Osteoblast (primary cell): Measurements from ENCODE around the gene SPTBN1. TPM values are rescaled to one million over a fixed set of nuclear protein-coding genes. Genes with fewer than 3 reads are reported as not detected.

ENCODE experiments used
- DNase-seq: peaks from one replicate; pipeline ENCODE4 v3.0.0; 2011; ENCODE audit warnings: low spot score, mixed read lengths; ENCODE audit not compliant: insufficient read length; ENCODE audit errors: missing footprints
- H2AFZ ChIP-seq: 2 replicates; pipeline ENCODE4 v1.6.0; 2011; ENCODE audit warnings: mild to moderate bottlenecking, low read length
- H3K27ac ChIP-seq: 2 replicates; pipeline ENCODE4 v1.5.1; 2011; ENCODE audit warnings: mild to moderate bottlenecking, low read depth, low read length, moderate library complexity
- H3K27me3 ChIP-seq: 2 replicates; pipeline ENCODE4 v1.6.0; 2012; ENCODE audit warnings: mild to moderate bottlenecking, control low read depth, inconsistent platforms, low read length, moderate library complexity; ENCODE audit not compliant: insufficient read depth
- H3K36me3 ChIP-seq: 2 replicates; pipeline ENCODE4 v1.5.1; 2011; ENCODE audit warnings: mild to moderate bottlenecking, low read length, control low read depth, moderate library complexity; ENCODE audit not compliant: insufficient read depth
- H3K4me1 ChIP-seq: 2 replicates; pipeline ENCODE4 v1.5.1; 2011; ENCODE audit warnings: mild to moderate bottlenecking, low read length, control low read depth, moderate library complexity; ENCODE audit not compliant: insufficient read depth
- H3K4me2 ChIP-seq: 2 replicates; pipeline ENCODE4 v1.6.0; 2011; ENCODE audit warnings: mild to moderate bottlenecking, low read length; ENCODE audit not compliant: insufficient read depth
- H3K4me3 ChIP-seq: fragments of 200-600 bp; sonication (generic); 3 replicates; pipeline ENCODE4 v1.5.1; 2012; ENCODE audit warnings: mild to moderate bottlenecking, low read length, inconsistent platforms; ENCODE audit not compliant: insufficient read depth
- H3K79me2 ChIP-seq: 2 replicates; pipeline ENCODE4 v1.6.0; 2012; ENCODE audit warnings: mild to moderate bottlenecking, low read length, control low read depth, inconsistent platforms; ENCODE audit not compliant: insufficient read depth
- H3K9me3 ChIP-seq: 2 replicates; pipeline ENCODE4 v1.5.1; 2011; ENCODE audit warnings: low read depth, low read length, control low read depth
- H4K20me1 ChIP-seq: 2 replicates; pipeline ENCODE4 v1.6.0; 2012; ENCODE audit warnings: mild to moderate bottlenecking, low read length, control low read depth; ENCODE audit not compliant: insufficient read depth
- CTCF ChIP-seq: IDR thresholded peaks from 2 replicates; pipeline ENCODE4 v1.5.1; 2011; ENCODE audit warnings: mild to moderate bottlenecking, low read depth, low read length, moderate library complexity; ENCODE audit errors: extremely low read depth
- total RNA-seq: library from RNA; depleted of rRNA; stranded (reverse); fragments of >200 nt; gene quantifications from 2 replicates; pipeline ENCODE4 v1.2.3, GENCODE V29; 2012

SPTBN1 gene
- total RNA-seq, 1 donor = 249 TPM

- H3K27ac ChIP-seq = no peak overlapping the region
- peaks cover 8% of the 10 kb centered on the region for H3K4me1 ChIP-seq
- H3K36me3 ChIP-seq = no peaks in the 10 kb centered on the region
- peak; percentile 49 for DNase-seq
- H3K9me3 ChIP-seq = no peaks in the 10 kb centered on the region
- no peaks in the 10 kb centered on the region for H4K20me1 ChIP-seq
- H3K4me3 ChIP-seq = no peak overlapping the region
- H3K79me2 ChIP-seq = no peaks in the 10 kb centered on the region
- H3K4me2 ChIP-seq = no peak overlapping the region
- no peak for TF ChIP-seq CTCF
- peak overlapping the region; percentile 65 for H2AFZ ChIP-seq
- H3K27me3 ChIP-seq = no peaks in the 10 kb centered on the region
These were observed 26.1 kb upstream of the SPTBN1 start for GRCh38 chr2:54429811-54430551.

GRCh38 chr2:54430649-54431048 is 25.5 kb upstream of the SPTBN1 start:
- Histone ChIP-seq H3K4me3 (no peak overlapping the region), H3K79me2 (no peaks in the 10 kb centered on the region), H3K36me3 (no peaks in the 10 kb centered on the region), H3K27me3 (no peaks in the 10 kb centered on the region), H3K4me2 (no peak overlapping the region), H4K20me1 (no peaks in the 10 kb centered on the region), H3K4me1 (peaks cover 8% of the 10 kb centered on the region), H3K27ac (no peak overlapping the region), H2AFZ (no peak overlapping the region), H3K9me3 (no peaks in the 10 kb centered on the region)
- no peak for DNase-seq
- TF ChIP-seq CTCF = no peak

GRCh38 chr2:54432251-54433015 is 23.7 kb upstream of the SPTBN1 start:
- DNase-seq = no peak
- Histone ChIP-seq H4K20me1 (no peaks in the 10 kb centered on the region), H3K27ac (no peak overlapping the region), H3K79me2 (no peaks in the 10 kb centered on the region), H3K4me2 (no peak overlapping the region), H3K27me3 (no peaks in the 10 kb centered on the region), H3K9me3 (no peaks in the 10 kb centered on the region), H2AFZ (no peak overlapping the region), H3K4me1 (peaks cover 8% of the 10 kb centered on the region), H3K4me3 (no peak overlapping the region), H3K36me3 (no peaks in the 10 kb centered on the region)
- TF ChIP-seq CTCF = no peak

GRCh38 chr2:54434229-54434628 is 21.9 kb upstream of the SPTBN1 start:
- peaks cover 2% of the 10 kb centered on the region for H3K4me1 ChIP-seq

More at GRCh38 chr2:54434229-54434628, 21.9 kb upstream of the SPTBN1 start:
- Histone ChIP-seq H3K4me3 (no peak overlapping the region), H3K36me3 (no peaks in the 10 kb centered on the region), H3K27ac (no peak overlapping the region), H2AFZ (no peak overlapping the region), H4K20me1 (no peaks in the 10 kb centered on the region), H3K27me3 (no peaks in the 10 kb centered on the region), H3K4me2 (no peak overlapping the region), H3K9me3 (no peaks in the 10 kb centered on the region), H3K79me2 (no peaks in the 10 kb centered on the region)
- TF ChIP-seq CTCF = no peak
- DNase-seq = peak; percentile 39
